Lower lobe of right lung (tissue), 2 donors: ENCODE measurements around the gene CENPQ. TPM values are rescaled to one million over a fixed set of nuclear protein-coding genes. Genes with fewer than 3 reads are reported as not detected.
"Not testable (repeated sequence)": the region's sequence is repeated elsewhere in the genome, so short reads cannot be mapped to it uniquely, and the experiment has no call there.

ENCODE experiments used
- ATAC-seq, 2 donors: fragments of 200-7000 bp; cut with Tn5 transposase; one replicate each; pipeline ENCODE4 v1.9.1; 2020 to 2022; ENCODE audit warnings: mild to moderate bottlenecking in 2 of 2, moderate library complexity in 2 of 2
- DNase-seq: peaks from one replicate; pipeline ENCODE4 v3.0.0-alpha.2; 2020
- H3K27ac ChIP-seq: fragments of 200-600 bp; one replicate; pipeline ENCODE4 v1.8.0; 2022
- H3K27me3 ChIP-seq: fragments of 200-600 bp; one replicate; pipeline ENCODE4 v1.8.0; 2022; ENCODE audit warnings: low read depth
- H3K36me3 ChIP-seq: fragments of 200-600 bp; one replicate; pipeline ENCODE4 v1.8.0; 2022; ENCODE audit warnings: mild to moderate bottlenecking
- H3K4me1 ChIP-seq: fragments of 200-600 bp; one replicate; pipeline ENCODE4 v1.8.0; 2022
- H3K4me3 ChIP-seq: fragments of 200-600 bp; one replicate; pipeline ENCODE4 v1.8.0; 2022; ENCODE audit warnings: mild to moderate bottlenecking
- H3K9me3 ChIP-seq: fragments of 200-600 bp; one replicate; pipeline ENCODE4 v1.8.0; 2022
- intact Hi-C: fragments of 100-400 bp; cut with DNase I; formaldehyde crosslinking; loops from one replicate; pipeline ENCODE4 v1.11.0; 2022
- total RNA-seq: library from RNA; stranded (reverse); fragmentation: NEBNext Ultra II Directional; extraction: Animal tissue kit (Norgen Biotek cat#: 25700); gene quantifications from one replicate; pipeline ENCODE4 v1.2.1, GENCODE V29; 2021
- TF ChIP-seq, protein P1 (sequence below): fragments of 200-600 bp; IDR thresholded peaks from one replicate; pipeline ENCODE4 v1.8.0; 2022; ENCODE audit warnings: antibody characterized with exemption, mild to moderate bottlenecking
- donor health status: DM: no; HTN: yes; CAD: no; lungs with severe emphysema.

CENPQ gene
- total RNA-seq, 1 donor from 2014 or later = 4.3 TPM

DNA sequence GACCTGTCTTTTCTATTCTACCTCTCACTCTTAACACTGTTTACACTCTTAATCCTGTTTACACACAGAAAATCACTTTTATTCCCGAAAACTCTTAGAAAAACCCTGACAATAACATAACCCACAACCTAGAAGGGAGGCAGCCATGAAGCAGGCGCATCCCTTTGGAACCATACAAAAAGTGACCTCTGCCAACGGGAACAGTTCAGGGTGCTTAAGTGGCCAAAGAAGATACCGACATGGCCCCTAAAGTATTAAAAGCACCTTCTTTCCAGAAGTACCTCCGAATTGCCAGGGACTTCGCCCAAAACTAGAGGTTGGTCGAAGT is 607 bp upstream of the CENPQ start:
- ATAC-seq (peak; percentile 31 to 52), DNase-seq (no peak)
- Histone ChIP-seq H3K27me3 (no peaks in the 10 kb centered on the region), H3K27ac (peak overlapping the region; percentile 84), H3K36me3 (peaks cover 17% of the 10 kb centered on the region), H3K4me3 (peak overlapping the region; percentile 60), H3K4me1 (peaks cover 45% of the 10 kb centered on the region), H3K9me3 (no peaks in the 10 kb centered on the region)
- TF ChIP-seq, protein P1, sequence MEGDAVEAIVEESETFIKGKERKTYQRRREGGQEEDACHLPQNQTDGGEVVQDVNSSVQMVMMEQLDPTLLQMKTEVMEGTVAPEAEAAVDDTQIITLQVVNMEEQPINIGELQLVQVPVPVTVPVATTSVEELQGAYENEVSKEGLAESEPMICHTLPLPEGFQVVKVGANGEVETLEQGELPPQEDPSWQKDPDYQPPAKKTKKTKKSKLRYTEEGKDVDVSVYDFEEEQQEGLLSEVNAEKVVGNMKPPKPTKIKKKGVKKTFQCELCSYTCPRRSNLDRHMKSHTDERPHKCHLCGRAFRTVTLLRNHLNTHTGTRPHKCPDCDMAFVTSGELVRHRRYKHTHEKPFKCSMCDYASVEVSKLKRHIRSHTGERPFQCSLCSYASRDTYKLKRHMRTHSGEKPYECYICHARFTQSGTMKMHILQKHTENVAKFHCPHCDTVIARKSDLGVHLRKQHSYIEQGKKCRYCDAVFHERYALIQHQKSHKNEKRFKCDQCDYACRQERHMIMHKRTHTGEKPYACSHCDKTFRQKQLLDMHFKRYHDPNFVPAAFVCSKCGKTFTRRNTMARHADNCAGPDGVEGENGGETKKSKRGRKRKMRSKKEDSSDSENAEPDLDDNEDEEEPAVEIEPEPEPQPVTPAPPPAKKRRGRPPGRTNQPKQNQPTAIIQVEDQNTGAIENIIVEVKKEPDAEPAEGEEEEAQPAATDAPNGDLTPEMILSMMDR = no peak
- intact Hi-C loops = no loop called here

DNA sequence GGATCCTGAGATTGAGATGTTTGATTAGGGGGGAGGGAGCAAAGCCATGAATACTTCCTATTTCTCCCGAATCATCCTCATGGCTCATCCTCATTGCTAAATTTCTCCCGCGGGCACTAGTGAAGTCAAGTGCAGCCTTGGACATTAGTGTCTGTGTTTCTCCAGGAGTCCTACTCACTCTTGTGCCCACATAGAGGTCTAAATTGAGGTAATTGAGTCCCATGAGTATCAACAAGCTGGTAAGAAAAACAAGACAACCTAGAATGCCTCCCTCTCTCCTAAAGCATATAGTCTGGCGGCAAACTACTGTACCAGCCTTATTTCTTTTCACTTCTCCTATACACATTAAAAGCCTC is 420 bp downstream of the CENPQ start:
- Histone ChIP-seq H3K27ac (peak overlapping the region; percentile 84), H3K9me3 (no peaks in the 10 kb centered on the region), H3K36me3 (peaks cover 7% of the 10 kb centered on the region), H3K27me3 (no peaks in the 10 kb centered on the region), H3K4me3 (peak overlapping the region; percentile 60), H3K4me1 (peaks cover 45% of the 10 kb centered on the region)
- ATAC-seq = peak in 1 of 2 donors; percentile 2
- intact Hi-C loops = no loop called here
- no peak for DNase-seq
- TF ChIP-seq, protein P1 = no peak

DNA sequence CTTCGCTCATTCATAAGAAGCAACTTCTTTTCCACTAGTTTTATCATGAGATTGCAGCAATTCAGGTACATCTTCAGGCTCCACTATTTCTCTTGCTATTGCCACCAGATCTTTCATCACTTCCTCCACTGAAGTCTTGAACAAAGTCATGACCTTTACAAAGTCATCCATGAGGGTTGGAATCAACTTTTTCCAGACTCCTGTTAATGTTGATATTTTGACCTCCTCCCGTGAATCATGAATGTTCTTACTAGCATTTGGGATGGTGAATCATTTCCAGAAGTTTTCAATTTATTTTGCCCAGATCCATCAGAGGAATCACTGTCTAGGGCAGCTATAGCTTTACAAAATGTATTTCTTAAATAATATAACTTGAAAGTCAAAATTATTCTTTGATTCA is 1.5 kb downstream of the CENPQ start:
- intact Hi-C loops = no loop called here

DNA sequence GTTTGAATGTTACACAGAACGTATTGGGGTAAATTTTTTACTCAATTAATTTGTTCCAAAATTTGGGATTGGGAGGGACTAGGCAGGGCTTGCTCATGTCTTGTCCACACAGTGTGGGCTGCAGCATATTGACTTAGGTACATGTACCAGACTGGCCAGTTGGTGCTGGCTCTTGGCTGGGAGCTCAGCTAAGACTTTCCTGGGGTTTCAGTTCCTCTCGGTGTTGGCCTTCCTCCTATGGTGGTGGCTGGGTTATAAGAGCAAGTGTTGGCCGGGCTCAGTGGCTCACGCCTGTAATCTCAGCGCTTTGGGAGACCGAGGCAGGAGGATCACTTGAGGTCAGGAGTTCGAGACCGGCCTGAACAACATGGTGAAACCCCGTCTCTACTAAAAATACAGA is 4.9 kb downstream of the CENPQ start:
- intact Hi-C loops = no loop called here
- H3K4me3 ChIP-seq = no peak overlapping the region
- ATAC-seq (no peak), DNase-seq (no peak)
- TF ChIP-seq, protein P1 = no peak
- no peak overlapping the region for H3K27ac ChIP-seq
- peaks cover 17% of the 10 kb centered on the region for H3K36me3 ChIP-seq
- no peaks in the 10 kb centered on the region for H3K27me3 ChIP-seq
- peaks cover 9% of the 10 kb centered on the region for H3K4me1 ChIP-seq
- no peaks in the 10 kb centered on the region for H3K9me3 ChIP-seq

More for the DNA sequence above, 1.5 kb downstream of the CENPQ start:
- DNase-seq (no peak), ATAC-seq (no peak)
- H3K4me1 ChIP-seq = peaks cover 37% of the 10 kb centered on the region
- H3K4me3 ChIP-seq = no peak overlapping the region
- H3K36me3 ChIP-seq = no peaks in the 10 kb centered on the region
- no peaks in the 10 kb centered on the region for H3K27me3 ChIP-seq
- no peaks in the 10 kb centered on the region for H3K9me3 ChIP-seq
- TF ChIP-seq, protein P1 = no peak
- H3K27ac ChIP-seq = no peak overlapping the region

DNA sequence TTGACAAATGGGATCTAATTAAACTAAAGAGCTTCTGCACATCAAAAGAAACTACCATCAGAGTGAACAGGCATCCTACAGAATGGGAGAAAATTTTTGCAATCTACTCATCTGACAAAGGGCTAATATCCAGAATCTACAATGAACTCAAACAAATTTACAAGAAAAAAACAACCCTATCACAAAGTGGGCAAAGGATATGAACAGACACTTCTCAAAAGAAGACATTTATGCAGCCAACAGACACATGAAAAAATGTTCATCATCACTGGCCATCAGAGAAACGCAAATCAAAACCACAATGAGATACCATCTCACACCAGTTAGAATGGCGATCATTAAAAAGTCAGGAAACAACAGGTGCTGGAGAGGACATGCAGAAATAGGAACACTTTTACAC is 13.4 kb downstream of the CENPQ start:
- H3K9me3 ChIP-seq, ATAC-seq, intact Hi-C loops, H3K4me3 ChIP-seq, H3K27me3 ChIP-seq, H3K27ac ChIP-seq, DNase-seq, H3K4me1 ChIP-seq: not testable (repeated sequence)
- H3K36me3 ChIP-seq = peaks cover 19% of the 10 kb centered on the region

DNA sequence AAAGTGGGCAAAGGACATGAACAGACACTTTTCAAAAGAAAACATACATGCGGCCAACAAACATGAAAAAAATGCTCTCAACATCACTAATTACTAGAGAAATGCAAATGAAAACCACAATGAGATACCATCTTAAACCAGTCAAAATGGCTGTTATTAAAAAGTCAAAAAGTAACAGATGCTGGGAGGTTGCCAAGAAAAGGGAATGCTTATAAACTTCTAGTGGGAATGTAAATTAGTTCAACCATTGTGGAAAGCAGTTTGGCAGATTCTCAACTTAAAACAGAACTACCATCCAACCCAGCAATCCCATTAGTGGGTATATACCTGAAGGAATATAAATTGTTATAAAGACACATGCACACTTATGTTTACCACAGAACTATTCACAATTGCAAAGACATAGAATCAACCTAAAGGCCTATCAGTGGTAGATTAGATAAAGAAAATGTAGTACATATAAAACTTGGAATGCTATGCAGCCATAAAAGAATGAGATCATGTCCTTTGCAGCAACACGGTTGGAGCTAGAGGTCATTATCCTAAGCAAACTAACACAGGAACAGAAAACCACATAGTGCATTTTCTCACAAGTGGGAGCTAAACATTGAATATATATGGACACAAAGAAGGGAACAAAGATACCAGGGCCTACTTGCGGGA is 16.3 kb downstream of the CENPQ start:
- ATAC-seq (no peak), DNase-seq (no peak)
- TF ChIP-seq, protein P1 = no peak
- intact Hi-C loops = no loop called here
- H3K4me3 ChIP-seq = no peak overlapping the region
- no peaks in the 10 kb centered on the region for H3K9me3 ChIP-seq
- no peaks in the 10 kb centered on the region for H3K27me3 ChIP-seq
- no peaks in the 10 kb centered on the region for H3K36me3 ChIP-seq
- no peaks in the 10 kb centered on the region for H3K4me1 ChIP-seq
- H3K27ac ChIP-seq = no peak overlapping the region

DNA sequence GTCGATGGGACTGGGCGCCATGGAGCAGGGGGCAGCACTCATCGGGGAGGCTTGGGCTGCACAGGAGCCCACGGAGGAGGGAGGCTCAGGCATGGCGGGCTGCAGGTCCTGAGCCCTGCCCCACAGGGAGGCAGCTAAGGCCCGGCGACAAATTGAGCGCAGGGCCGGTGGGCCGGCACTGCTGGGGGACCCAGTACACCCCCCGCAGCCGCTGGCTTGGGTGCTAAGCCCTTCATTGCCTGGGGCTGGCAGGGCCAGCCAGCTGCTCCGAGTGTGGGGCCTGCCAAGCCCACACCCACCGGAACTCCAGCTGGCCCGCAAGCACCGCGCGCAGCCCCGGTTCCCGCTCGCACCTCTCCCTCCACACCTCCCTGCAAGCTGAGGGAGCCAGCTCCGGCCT is 18.7 kb downstream of the CENPQ start:
- H3K27ac ChIP-seq, intact Hi-C loops, H3K4me1 ChIP-seq, H3K27me3 ChIP-seq, DNase-seq, ATAC-seq, H3K4me3 ChIP-seq, H3K36me3 ChIP-seq, H3K9me3 ChIP-seq: not testable (repeated sequence)

DNA sequence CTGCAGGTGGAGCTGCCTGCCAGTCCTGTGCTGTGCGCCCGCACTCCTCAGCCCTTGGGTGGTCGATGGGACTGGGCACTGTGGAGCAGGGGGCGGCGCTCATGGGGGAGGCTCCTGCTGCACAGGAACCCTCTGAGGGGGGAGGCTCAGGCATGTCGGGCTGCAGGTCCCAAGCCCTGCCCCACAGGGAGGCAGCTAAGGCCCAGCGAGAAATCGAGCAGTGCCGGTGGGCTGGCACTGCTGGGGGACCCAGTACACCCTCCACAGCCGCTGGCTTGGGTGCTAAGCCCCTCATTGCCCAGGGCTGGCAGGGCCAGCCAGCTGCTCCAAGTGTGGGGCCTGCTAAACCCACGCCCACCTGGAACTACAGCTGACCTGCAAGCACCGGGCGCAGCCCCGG is 20.2 kb downstream of the CENPQ start:
- DNase-seq, H3K36me3 ChIP-seq, ATAC-seq, H3K4me3 ChIP-seq, H3K27ac ChIP-seq, H3K27me3 ChIP-seq, H3K9me3 ChIP-seq, intact Hi-C loops, H3K4me1 ChIP-seq: not testable (repeated sequence)
